GM15510 (cell line): ENCODE measurements around the gene HAT1.

Experiments
- POLR2A ChIP-seq: IDR thresholded peaks from 3 replicates; pipeline ENCODE4 v1.6.1; 2011; ENCODE audit warnings: borderline replicate concordance; ENCODE audit not compliant: insufficient read length; ENCODE audit errors: extremely low read depth

The HAT1 gene

DNA sequence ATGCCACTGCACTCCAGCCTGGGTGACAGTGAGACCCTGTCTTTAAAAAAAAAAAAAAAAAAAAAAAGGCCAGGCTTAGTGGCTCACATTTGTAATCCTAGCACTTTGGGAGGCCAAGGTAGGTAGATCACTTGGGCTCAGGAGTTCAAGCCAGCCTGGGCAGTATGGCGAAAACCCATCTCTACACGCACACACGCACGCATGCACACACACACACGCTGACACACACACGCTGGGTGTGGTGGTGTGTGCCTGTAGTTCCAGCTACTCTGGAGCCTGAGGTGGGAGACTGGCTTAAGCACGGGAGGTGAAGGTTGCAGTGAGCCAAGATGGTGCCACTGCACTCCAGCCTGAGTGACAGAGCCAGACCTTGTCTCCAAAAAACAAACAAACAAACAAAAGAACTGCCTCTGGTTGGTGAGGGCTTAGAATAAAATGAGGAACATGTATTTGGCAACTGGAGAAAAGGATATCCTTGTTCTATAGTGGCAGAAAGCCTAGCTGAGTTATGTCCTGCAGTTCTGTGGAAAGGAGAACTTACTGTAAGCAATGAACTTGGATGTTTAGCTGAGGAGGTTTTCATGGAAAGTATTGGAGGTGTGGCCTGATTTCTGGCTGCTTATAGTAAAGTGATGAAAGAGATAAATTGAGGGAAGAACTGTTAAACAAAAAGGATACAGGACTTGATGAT lies 34.0 kb downstream of the HAT1 start:
- no peak for TF ChIP-seq POLR2A

- no peak for TF ChIP-seq POLR2A
Measured at GRCh38 chr2:171957061-171957460, 34.8 kb downstream of the HAT1 start.

- no peak for TF ChIP-seq POLR2A
Measured at GRCh38 chr2:171958475-171958874, 36.2 kb downstream of the HAT1 start.

- TF ChIP-seq POLR2A, result no peak
Measured at GRCh38 chr2:171959998-171960397, 37.7 kb downstream of the HAT1 start.

DNA sequence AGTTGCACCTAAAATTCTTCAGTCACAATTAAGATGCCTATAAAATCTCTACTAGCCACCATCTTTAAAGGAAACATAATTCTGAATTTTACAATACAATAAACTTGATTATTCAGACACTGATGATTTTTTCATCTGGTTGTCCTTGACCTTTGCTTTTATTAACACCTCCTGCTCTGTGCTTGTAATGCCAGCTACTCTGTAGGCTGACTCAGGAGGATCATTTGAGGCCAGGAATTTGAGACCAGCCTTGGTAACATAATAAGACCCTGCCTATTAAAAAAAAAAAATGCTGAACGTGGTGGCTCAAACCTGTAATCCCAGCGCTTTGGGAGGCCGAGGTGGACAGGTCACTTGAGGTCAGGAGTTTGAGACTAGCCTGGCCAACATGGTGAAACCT lies 38.3 kb downstream of the HAT1 start:
- no peak for TF ChIP-seq POLR2A

GRCh38 chr2:171963198-171963597 lies 40.9 kb downstream of the HAT1 start:
- TF ChIP-seq POLR2A, result no peak

GRCh38 chr2:171964308-171964707 lies 42.0 kb downstream of the HAT1 start:
- no peak for TF ChIP-seq POLR2A

DNA sequence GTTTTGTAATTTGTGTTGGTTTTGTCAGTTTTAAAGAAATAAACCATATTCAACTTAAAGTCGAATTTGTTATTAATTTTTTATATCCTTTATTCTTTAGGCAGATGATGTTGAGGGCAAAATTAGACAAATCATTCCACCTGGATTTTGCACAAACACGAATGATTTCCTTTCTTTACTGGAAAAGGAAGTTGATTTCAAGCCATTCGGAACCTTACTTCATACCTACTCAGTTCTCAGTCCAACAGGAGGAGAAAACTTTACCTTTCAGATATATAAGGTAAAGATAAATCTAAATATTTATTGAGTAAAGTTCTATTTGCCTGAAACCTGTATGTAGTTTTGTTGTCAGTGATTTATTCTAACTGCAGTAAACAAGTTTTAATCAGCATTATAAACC lies 43.0 kb downstream of the HAT1 start:
- no peak for TF ChIP-seq POLR2A

DNA sequence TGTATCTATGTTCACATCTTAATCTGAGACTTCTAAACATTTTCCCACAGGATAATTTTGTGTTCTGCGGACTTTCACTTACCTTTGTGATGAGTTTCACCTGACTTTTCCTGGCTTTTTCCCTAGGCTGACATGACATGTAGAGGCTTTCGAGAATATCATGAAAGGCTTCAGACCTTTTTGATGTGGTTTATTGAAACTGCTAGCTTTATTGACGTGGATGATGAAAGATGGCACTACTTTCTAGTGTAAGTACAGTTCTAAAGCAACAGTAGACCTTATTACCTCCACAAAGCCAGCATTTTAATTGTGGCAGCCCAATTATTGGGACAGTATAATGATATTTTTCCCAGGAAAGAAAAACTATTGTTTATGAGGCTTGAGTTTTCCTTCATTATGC lies 43.4 kb downstream of the HAT1 start:
- no peak for TF ChIP-seq POLR2A

- TF ChIP-seq POLR2A, result no peak
Measured at GRCh38 chr2:171966235-171966634, 44.0 kb downstream of the HAT1 start.

GRCh38 chr2:171966688-171967087 lies 44.4 kb downstream of the HAT1 start:
- no peak for TF ChIP-seq POLR2A

DNA sequence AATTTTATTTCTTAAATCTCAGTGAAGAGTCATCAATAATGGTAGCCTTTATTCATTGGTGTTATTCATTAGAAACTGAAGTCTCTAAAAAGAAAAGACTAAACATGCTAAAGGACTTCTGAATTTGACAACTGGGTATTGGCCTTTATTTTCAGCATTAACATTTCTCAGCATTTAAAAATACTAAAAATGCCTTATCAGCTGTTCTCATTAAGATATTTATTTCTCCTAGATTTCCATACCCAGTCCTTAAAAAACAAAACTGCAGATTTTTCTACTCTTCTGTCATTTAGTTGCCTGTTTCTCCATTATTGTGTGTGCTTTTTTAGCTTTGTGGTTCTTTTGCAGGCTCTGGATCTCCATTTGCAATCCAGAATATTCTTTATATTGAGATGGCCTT lies 46.2 kb downstream of the HAT1 start:
- TF ChIP-seq POLR2A, result no peak

DNA sequence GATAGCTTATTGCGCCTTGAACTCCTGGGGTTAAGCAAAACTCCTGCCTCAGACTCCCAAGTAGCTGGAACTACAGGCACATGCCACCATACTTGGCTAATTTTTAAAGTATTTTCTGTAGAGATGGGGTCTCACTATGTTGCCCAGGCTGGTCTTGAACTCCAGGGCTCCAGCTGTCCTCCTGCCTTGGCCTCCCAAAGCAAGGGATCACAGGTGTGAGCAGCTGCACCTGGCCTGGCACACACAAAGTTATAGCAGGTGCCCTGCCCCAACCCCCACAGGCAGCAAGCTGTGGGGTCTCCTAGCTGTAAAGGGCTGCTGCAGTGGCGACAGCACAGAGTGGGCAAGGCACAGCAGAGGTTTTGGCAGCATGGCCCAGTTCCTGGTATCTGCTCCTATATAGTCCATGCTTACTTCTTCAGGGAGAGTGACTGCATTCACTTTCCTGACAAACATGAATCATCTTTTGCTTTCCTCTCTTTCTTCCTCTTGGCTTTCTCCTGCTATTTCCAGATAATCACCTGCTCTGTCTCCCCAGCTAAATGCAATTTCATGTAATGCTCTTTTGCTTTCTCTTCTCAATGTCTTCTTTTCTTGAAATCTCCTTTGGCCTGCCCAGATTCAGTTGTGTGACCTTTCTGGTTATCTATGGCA lies 50.2 kb downstream of the HAT1 start:
- TF ChIP-seq POLR2A, result no peak

DNA sequence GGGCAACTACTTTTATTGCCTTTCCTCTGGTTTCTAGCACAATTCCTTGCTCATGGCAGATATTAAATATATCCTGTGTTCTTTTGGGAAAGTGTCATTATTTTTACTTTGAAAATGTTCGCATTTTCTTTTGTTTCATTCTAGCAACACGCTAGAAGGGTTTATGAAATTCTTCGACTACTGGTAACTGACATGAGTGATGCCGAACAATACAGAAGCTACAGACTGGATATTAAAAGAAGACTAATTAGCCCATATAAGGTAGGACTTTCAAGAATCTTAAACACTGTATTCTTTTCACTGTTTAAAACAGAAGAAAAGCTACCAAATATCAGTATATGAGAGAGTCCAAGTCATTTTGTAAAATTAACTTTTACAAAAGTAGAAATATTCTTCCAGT lies 56.8 kb downstream of the HAT1 start:
- no peak for TF ChIP-seq POLR2A

DNA sequence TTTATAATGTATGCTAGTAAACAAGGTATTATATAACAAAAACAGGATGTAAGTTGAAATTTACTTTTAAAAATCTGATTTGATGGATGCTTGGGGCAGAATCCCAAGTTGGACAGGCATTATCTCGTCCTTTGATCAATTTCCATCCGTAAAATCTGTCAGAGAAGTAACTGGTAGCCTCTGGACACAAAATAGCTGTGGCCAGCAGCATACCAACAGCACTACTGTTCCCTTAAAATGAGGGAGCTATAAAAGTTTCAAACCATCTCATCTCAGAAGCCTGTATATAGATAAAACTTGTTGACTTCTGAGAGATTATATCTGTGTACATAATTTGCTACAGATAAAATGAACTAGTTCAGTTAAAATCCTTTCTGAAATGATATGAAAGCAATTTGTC lies 62.8 kb downstream of the HAT1 start:
- no peak for TF ChIP-seq POLR2A

- TF ChIP-seq POLR2A, result no peak
Measured at GRCh38 chr2:171986778-171987177, 64.5 kb downstream of the HAT1 start.
